ENCODE data around the gene ATF6. TPM values are rescaled to one million over a fixed set of nuclear protein-coding genes. Genes with fewer than 3 reads are reported as not detected.

The ATF6 gene
- total and polyA plus RNA-seq, 2 of the 4 experiments (the other 2 are of a cell fraction), result 12.2 to 17.6 TPM

DNA sequence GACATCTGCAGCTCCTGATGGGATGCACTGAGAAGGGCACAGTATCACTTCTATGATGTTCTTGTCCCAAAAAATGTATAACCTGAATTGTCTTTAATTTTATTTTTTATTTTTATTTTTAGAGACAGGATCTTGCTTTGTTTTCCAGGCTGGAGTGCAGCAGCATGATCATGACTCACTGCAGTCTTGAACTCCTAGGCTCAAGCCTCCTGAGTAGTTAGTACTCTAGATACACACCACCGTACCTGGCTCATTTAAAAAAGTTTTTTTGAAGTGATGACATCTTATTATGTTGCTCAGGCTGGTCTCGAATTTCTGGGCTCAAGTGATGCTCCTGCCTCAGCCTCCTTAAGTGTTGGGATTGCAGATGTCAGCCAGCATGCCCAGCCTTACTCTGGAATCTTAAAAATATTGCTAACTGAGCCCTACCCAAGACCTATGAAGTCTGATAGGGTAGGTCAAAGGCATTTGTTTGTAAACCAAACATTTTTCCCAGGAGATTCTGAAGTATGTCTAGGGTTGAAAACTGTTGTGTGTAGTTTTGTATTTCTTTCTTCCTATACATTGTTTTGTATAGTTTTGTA, 68.9 kb downstream of the ATF6 start:
- Histone ChIP-seq H2AFZ (replicated peaks; ENCODE audit: low read length, poor library complexity) (no peak overlapping the region), H4K91ac (ENCODE audit: insufficient read depth, low read depth, low read length) (no peak overlapping the region), H3K4me3 (ENCODE audit: insufficient read depth, low read depth, low read length) (no peak overlapping the region), H3K27me3 (ENCODE audit: control insufficient read depth, insufficient read depth, low read length) (no peaks in the 10 kb centered on the region), H3K56ac (ENCODE audit: extremely low read depth, insufficient read depth, low read length) (no peak overlapping the region), H4K5ac (ENCODE audit: low read depth, low read length) (no peak overlapping the region), H3K9ac (ENCODE audit: low read depth, low read length) (no peak overlapping the region), H3K4me2 (ENCODE audit: low read depth, low read length) (no peak overlapping the region), H3K4ac (ENCODE audit: low read depth, low read length) (no peak overlapping the region), H4K8ac (ENCODE audit: low read depth in 2 of 2, low read length in 2 of 2) (no peak overlapping the region), H3K27ac (ENCODE audit: insufficient read depth, low read length) (no peak overlapping the region), H3K14ac (replicated peaks; ENCODE audit: low read depth, low read length) (no peak overlapping the region), H3K4me1 (ENCODE audit: control insufficient read depth, insufficient read depth, low read length) (no peaks in the 10 kb centered on the region), H2BK20ac (ENCODE audit: low read depth, low read length) (no peak overlapping the region), H2BK120ac (ENCODE audit: low read depth, low read length) (no peak overlapping the region), H2AK5ac (ENCODE audit: low read depth, low read length) (no peak overlapping the region), H3K23ac (ENCODE audit: low read depth, low read length) (no peak overlapping the region), H2BK5ac (ENCODE audit: low read depth, low read length, poor library complexity, severe bottlenecking) (no peak overlapping the region), H3K18ac (ENCODE audit: low read depth, low read length) (no peak overlapping the region), H2AK9ac (replicated peaks; ENCODE audit: low read depth, low read length, poor library complexity) (no peak overlapping the region), H3K9me1 (ENCODE audit: insufficient read depth, low read length) (no peaks in the 10 kb centered on the region), H3K9me3 (ENCODE audit: control insufficient read depth, insufficient read depth, low read length) (no peaks in the 10 kb centered on the region), H2BK15ac (ENCODE audit: low read depth, low read length) (no peak overlapping the region), H3K79me1 (ENCODE audit: low read depth in 1 of 2, low read length in 2 of 2) (no peaks in the 10 kb centered on the region; a peak in 2 of 4 replicates), H4K20me1 (ENCODE audit: insufficient read depth, low read length) (no peaks in the 10 kb centered on the region), H3K36me3 (ENCODE audit: control insufficient read depth, insufficient read depth, low read length) (no peaks in the 10 kb centered on the region)
- dilution Hi-C loops (cut with HindIII; ENCODE audit: low sequenced_read_pairs, unreplicated experiment), result no loop called here
- intact Hi-C loops (cut with micrococcal nuclease), result no loop called here
- no CpG with 5 or more reads among the region's 2 CpGs for WGBS, 2 experiments (ENCODE audit: extremely low coverage in 2 of 2, insufficient read length in 1 of 2)
- CTCF ChIA-PET, result no interaction called here
- POLR2A ChIA-PET (ENCODE audit: unreplicated experiment), result no interaction called here
- BruUV-seq (replicated peaks), result no TSS peak
- TF ChIP-seq MAZ (IDR thresholded peaks at IDR 0.05; ENCODE audit: borderline replicate concordance, low read depth, low read length) (no peak), MXI1 (IDR thresholded peaks at IDR 0.05; ENCODE audit: borderline replicate concordance, low read depth, low read length) (no peak), SMC3 (IDR thresholded peaks at IDR 0.05; ENCODE audit: low read depth, low read length) (no peak), RCOR1 (IDR thresholded peaks at IDR 0.05; ENCODE audit: insufficient replicate concordance, low read length) (no peak), CHD1 (IDR thresholded peaks at IDR 0.05; ENCODE audit: low read depth, low read length) (no peak), MAFK (IDR thresholded peaks at IDR 0.05; ENCODE audit: low read depth, low read length) (no peak), ELK1 (IDR thresholded peaks at IDR 0.05; ENCODE audit: borderline replicate concordance, low read depth, low read length) (no peak), POLR2A (IDR thresholded peaks at IDR 0.05; ENCODE audit: low read depth, low read length) (no peak), CTCF (conservative IDR thresholded peaks at IDR 0.05; ENCODE audit: low read depth, low read length) (no peak), RFX5 (IDR thresholded peaks at IDR 0.05; ENCODE audit: low read depth, low read length) (no peak), CEBPB (IDR thresholded peaks at IDR 0.05; ENCODE audit: low read depth, low read length) (no peak), BHLHE40 (IDR thresholded peaks at IDR 0.05; ENCODE audit: low read depth, low read length) (no peak), FOS (IDR thresholded peaks at IDR 0.05; ENCODE audit: low read depth, low read length) (no peak), NFE2L2 (IDR thresholded peaks at IDR 0.05; ENCODE audit: low read depth, low read length) (no peak)
- TF ChIP-seq, protein P1, sequence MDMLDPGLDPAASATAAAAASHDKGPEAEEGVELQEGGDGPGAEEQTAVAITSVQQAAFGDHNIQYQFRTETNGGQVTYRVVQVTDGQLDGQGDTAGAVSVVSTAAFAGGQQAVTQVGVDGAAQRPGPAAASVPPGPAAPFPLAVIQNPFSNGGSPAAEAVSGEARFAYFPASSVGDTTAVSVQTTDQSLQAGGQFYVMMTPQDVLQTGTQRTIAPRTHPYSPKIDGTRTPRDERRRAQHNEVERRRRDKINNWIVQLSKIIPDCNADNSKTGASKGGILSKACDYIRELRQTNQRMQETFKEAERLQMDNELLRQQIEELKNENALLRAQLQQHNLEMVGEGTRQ (IDR thresholded peaks at IDR 0.05; ENCODE audit: low read depth, low read length), result no peak
- ATAC-seq (ENCODE audit: low read depth) (peak; percentile 53), DNase-seq (peak; percentile 20)
- in situ Hi-C loops (cut with MboI; ENCODE audit: low sequenced_read_pairs), result no loop called here
